Stimulated activated CD4-positive, alpha-beta T cell treated with anti-CD3 and anti-CD28 coated beads, Interleukin-15, amount 100 ng/mL, for 24 hours (primary cell): Measurements from ENCODE around the gene TTC17.

Experiments
- DNase-seq: peaks from one replicate; pipeline ENCODE4 v3.0.0-alpha.2; 2020

Gene TTC17

DNA sequence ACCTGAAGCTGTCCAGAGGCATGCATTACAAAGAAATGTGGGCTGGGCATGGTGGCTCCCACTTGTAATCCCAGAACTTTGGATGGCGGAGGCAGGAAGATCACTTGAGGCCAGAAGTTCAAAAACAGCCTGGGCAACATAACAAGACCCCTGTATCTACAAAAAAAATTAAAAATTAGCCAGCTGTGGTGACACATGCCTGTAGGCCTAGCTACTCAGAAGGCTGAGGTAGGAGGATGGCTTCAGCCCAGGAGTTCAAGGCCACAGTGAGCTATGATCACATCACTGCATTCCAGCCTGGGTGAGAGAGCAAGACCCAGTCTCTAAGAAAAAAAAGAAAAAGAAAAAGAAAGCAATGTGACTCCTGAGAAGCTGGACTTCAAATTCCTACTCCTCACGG is 183.3 kb downstream of the TTC17 start:
- no peak for DNase-seq

DNA sequence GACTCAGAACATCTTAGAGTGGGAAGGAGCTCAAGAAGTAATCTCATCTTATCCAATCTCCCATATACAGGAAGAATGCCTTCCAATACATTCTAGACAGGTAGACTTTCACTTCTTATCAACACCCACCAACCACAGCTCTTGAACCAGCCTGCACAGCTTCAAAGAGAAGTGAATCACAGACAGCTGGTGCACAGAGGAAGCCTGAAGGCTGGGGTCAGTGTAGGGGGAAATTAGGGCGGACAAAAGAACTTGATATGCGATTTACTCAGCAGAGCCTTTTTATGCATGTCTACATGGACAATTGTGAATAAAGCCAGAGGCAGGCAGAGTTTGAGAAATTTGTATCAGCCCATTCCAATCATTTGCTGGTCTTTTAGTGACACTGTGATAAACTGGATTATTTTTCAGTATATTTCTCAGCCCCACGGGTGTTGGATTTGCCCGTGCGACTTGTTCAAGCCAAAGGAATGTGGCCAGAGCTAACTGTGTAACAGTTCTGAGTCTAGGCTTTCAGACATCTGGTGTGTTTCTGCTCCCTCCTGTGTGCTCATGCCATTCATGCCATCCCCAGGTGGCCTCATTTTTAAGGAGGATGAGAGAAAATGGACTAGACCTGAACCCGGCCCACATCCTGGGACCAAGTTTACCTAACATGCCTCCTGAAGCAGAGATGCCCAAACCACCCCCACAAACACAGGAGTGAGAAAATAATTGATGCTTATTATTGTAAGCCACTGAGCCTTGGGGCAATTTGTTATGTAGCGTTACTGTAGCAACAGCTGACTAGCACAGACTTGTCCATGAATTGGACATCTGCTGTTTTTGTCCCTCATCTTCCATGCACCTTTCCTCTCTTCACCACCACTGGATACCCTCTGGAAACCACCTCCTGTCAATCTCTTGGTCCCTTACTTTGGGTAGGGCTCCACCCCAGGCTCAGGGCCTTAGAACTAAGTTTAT is 184.3 kb downstream of the TTC17 start:
- DNase-seq: no peak
